Stimulated activated CD4-positive, alpha-beta T cell treated with anti-CD3 and anti-CD28 coated beads, Interleukin-15, amount 100 ng/mL, for 48 hours (primary cell): ENCODE measurements around the gene MATN1.

ENCODE experiments used
- DNase-seq, 2 donors: peaks; one replicate each; pipeline ENCODE4 v3.0.0-alpha.2; 2020; ENCODE audit warnings: low read depth in 2 of 2

Gene MATN1

GRCh38 chr1:30662291-30662840 is 61.0 kb downstream of the MATN1 start:
- no peak for DNase-seq

DNA sequence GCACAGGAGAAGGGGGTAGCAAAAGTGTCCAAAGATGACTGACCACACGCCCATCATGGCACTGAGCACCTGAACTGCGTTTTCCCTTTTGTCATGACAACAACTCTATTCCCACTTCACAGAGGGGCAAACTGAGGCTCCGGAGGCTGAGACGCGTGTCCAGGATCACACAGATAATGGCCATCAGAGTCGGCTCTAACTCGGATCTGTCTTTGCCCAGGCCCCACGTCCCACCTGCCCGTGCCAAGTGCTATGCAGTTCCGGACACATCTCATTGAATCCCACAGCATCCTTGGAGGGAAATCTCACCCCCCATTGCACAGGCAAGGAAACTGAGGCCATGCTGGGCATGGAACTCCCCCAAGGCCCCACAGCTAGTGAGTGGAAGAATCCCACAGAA is 62.1 kb downstream of the MATN1 start:
- DNase-seq: no peak
